Raji (cell line): ENCODE measurements around the gene GALNTL6.

Source experiments
- POLR2A ChIP-seq: IDR thresholded peaks from 2 replicates; pipeline ENCODE4 v1.6.1; 2011; ENCODE audit warnings: low read depth, low read length, control low read depth; ENCODE audit not compliant: insufficient read depth

GALNTL6 gene

GRCh38 chr4:172750910-172751309 is 937.7 kb downstream of the GALNTL6 start:
- TF ChIP-seq POLR2A, result no peak

- TF ChIP-seq POLR2A, result no peak
Observed at GRCh38 chr4:172751550-172751949, 938.3 kb downstream of the GALNTL6 start.

GRCh38 chr4:172758586-172759340 is 945.6 kb downstream of the GALNTL6 start:
- TF ChIP-seq POLR2A, result no peak

- TF ChIP-seq POLR2A, result no peak
Observed at GRCh38 chr4:172760512-172760911, 947.3 kb downstream of the GALNTL6 start.

- no peak for TF ChIP-seq POLR2A
Observed at GRCh38 chr4:172762895-172763294, 949.7 kb downstream of the GALNTL6 start.

GRCh38 chr4:172770787-172771186 is 957.6 kb downstream of the GALNTL6 start:
- no peak for TF ChIP-seq POLR2A

- no peak for TF ChIP-seq POLR2A
Observed at GRCh38 chr4:172772781-172773180, 959.6 kb downstream of the GALNTL6 start.

- no peak for TF ChIP-seq POLR2A
Observed at GRCh38 chr4:172776203-172776861, 963.1 kb downstream of the GALNTL6 start.

GRCh38 chr4:172777729-172778431 is 964.7 kb downstream of the GALNTL6 start:
- TF ChIP-seq POLR2A, result no peak

- TF ChIP-seq POLR2A, result no peak
Observed at GRCh38 chr4:172778583-172778982, 965.4 kb downstream of the GALNTL6 start.

GRCh38 chr4:172780566-172781081 is 967.4 kb downstream of the GALNTL6 start:
- no peak for TF ChIP-seq POLR2A

GRCh38 chr4:172785613-172786012 is 972.4 kb downstream of the GALNTL6 start:
- no peak for TF ChIP-seq POLR2A

GRCh38 chr4:172786039-172786792 is 973.0 kb downstream of the GALNTL6 start:
- TF ChIP-seq POLR2A, result no peak

GRCh38 chr4:172787111-172787510 is 973.9 kb downstream of the GALNTL6 start:
- no peak for TF ChIP-seq POLR2A

GRCh38 chr4:172791841-172792240 is 978.6 kb downstream of the GALNTL6 start:
- no peak for TF ChIP-seq POLR2A
